Measurements from ENCODE around the gene SMARCB1.

GRCh38 chr22:23833017-23833751, 46.4 kb downstream of the SMARCB1 start:
- TF ChIP-seq POLR2AphosphoS5 (IDR thresholded peaks at IDR 0.05; ENCODE audit: insufficient read depth, low read depth, low read length) (no peak), CTCF (IDR thresholded peaks at IDR 0.05; ENCODE audit: extremely low read depth in 1 of 2, insufficient read depth in 1 of 2, low read depth in 1 of 2, low read length in 2 of 2) (no peak), EZH2 (IDR thresholded peaks at IDR 0.05; ENCODE audit: borderline replicate concordance, low read depth, low read length, severe bottlenecking) (no peak), POLR2A (IDR thresholded peaks at IDR 0.05; ENCODE audit: low read depth, low read length) (no peak), JUN (IDR thresholded peaks at IDR 0.05; ENCODE audit: borderline replicate concordance, insufficient read depth, insufficient read length, low read depth) (no peak), MYC (IDR thresholded peaks at IDR 0.05; ENCODE audit: low read depth, low read length) (no peak), FOS (IDR thresholded peaks at IDR 0.05; ENCODE audit: borderline replicate concordance, insufficient read depth, low read length) (no peak), GATA2 (IDR thresholded peaks at IDR 0.05; ENCODE audit: insufficient read depth, insufficient read length, low read depth, low read length) (no peak)

All from endothelial cell of umbilical vein (primary cell).